Measurements from ENCODE around the gene AAMP. TPM values are rescaled to one million over a fixed set of nuclear protein-coding genes. Genes with fewer than 3 reads are reported as not detected.

The AAMP gene
- total and polyA plus RNA-seq, 2 donors (not counting 3 experiments of a cell fraction or from before 2014, with no cell fraction given) = 69.3 to 84.4 TPM

DNA sequence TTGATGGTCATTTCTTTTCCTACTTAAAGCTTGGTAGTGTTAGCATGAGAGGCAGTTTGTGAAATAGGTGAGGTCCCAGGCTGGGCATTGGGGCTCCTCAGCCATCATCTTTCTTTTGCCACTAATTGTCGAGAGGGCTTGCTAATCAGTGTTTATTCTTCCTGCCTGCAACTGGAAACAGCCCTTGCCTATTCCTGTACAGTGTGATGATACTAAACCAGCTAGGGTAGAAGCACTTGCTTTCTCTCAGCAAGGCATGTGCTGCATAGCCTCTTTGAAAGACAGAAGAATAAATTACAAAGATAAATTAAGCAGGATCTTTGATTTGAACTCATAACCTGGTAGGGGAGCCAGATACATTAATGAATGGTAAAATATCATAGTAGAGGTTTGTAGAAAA, 25.7 kb downstream of the AAMP start:
- BruUV-seq (replicated peaks) = no TSS peak
- Histone ChIP-seq H3K27ac (ENCODE audit: insufficient read depth, low read depth, low read length) (no peak overlapping the region), H3K9me3 (replicated peaks; ENCODE audit: control insufficient read depth, insufficient read depth, low read length) (no peaks in the 10 kb centered on the region), H3K4me3 (replicated peaks in 1 of 3; ENCODE audit: insufficient read depth in 1 of 3, low read depth in 1 of 3, low read length in 3 of 3) (no peak overlapping the region), H3K9ac (replicated peaks; ENCODE audit: extremely low read depth, insufficient read depth, low read length) (no peak overlapping the region), H4K20me1 (replicated peaks; ENCODE audit: control insufficient read depth, extremely low read depth, insufficient read depth, low read length) (peaks cover 3% of the 10 kb centered on the region), H3K79me2 (ENCODE audit: control insufficient read depth, insufficient read depth, low read length) (peaks cover 20% of the 10 kb centered on the region), H3K4me2 (ENCODE audit: insufficient read depth, low read length) (no peak overlapping the region), H3K36me3 (ENCODE audit: control insufficient read depth in 2 of 2, extremely low read depth in 1 of 2, insufficient read depth in 2 of 2, low read length in 2 of 2) (peaks cover 54% of the 10 kb centered on the region in 2 experiments), H3K4me1 (ENCODE audit: control insufficient read depth, extremely low read depth, insufficient read depth, low read length) (no peaks in the 10 kb centered on the region), H2AFZ (ENCODE audit: low read depth, low read length) (no peak overlapping the region), H3K27me3 (ENCODE audit: control insufficient read depth in 2 of 2, insufficient read depth in 2 of 2, low read length in 2 of 2) (no peaks in the 10 kb centered on the region), H3K9me1 (replicated peaks; ENCODE audit: control insufficient read depth, extremely low read depth, insufficient read depth, low read length) (no peaks in the 10 kb centered on the region)
- no peak for TF ChIP-seq JUN (IDR thresholded peaks at IDR 0.05; ENCODE audit: borderline replicate concordance, insufficient read depth, insufficient read length, low read depth)
- TF ChIP-seq, protein P1, sequence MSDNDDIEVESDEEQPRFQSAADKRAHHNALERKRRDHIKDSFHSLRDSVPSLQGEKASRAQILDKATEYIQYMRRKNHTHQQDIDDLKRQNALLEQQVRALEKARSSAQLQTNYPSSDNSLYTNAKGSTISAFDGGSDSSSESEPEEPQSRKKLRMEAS (IDR thresholded peaks at IDR 0.05; ENCODE audit: insufficient read depth, insufficient read length) = no peak
- no peak for TF ChIP-seq MYC (IDR thresholded peaks at IDR 0.05; ENCODE audit: low read depth, low read length)
- no peak for TF ChIP-seq EZH2 (IDR thresholded peaks at IDR 0.05; ENCODE audit: borderline replicate concordance, low read depth, low read length, severe bottlenecking)
- no peak for TF ChIP-seq FOS (IDR thresholded peaks at IDR 0.05; ENCODE audit: borderline replicate concordance, insufficient read depth, low read length)
- DNase-seq (ENCODE audit: low read depth, low spot score) (no peak), FAIRE-seq (no peak)
- dilution Hi-C loops (cut with MboI; ENCODE audit: extremely low pct_ligation_motif_present, low sequenced_read_pairs) (no loop called here), intact Hi-C loops (cut with micrococcal nuclease) (no loop called here)
- ChIA-PET CTCF (no interaction called here), POLR2A (no interaction called here)

DNA sequence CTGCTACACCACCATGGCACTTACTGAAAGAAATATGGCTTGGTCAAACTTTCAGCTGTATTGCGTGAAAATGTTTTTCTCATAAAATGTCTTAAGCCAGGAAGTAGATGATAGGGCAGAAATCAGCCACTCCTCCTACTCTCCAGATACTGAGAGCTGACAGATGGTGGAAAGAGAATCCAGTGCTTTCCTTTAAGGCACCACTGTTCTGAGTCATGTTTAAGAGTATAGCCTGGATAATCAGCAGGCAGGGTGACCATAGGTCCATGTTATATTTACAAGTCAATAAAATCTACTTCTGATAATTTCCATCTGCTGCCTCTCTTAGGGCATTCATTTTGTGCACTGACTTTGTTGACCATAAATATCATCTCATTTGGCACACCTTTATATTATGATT, 31.1 kb downstream of the AAMP start:
- H3K36me3 ChIP-seq (ENCODE audit: control insufficient read depth in 2 of 2, extremely low read depth in 1 of 2, insufficient read depth in 2 of 2, low read length in 2 of 2) = peaks cover 32 to 50% of the 10 kb centered on the region in 2 experiments

More for the DNA sequence above, 31.1 kb downstream of the AAMP start:
- Histone ChIP-seq H3K4me2 (ENCODE audit: insufficient read depth, low read length) (no peak overlapping the region), H4K20me1 (replicated peaks; ENCODE audit: control insufficient read depth, extremely low read depth, insufficient read depth, low read length) (peaks cover 3% of the 10 kb centered on the region), H3K79me2 (ENCODE audit: control insufficient read depth, insufficient read depth, low read length) (peaks cover 30% of the 10 kb centered on the region), H3K9me3 (replicated peaks; ENCODE audit: control insufficient read depth, insufficient read depth, low read length) (no peaks in the 10 kb centered on the region), H3K27me3 (ENCODE audit: control insufficient read depth in 2 of 2, insufficient read depth in 2 of 2, low read length in 2 of 2) (no peaks in the 10 kb centered on the region), H2AFZ (ENCODE audit: low read depth, low read length) (no peak overlapping the region), H3K4me1 (ENCODE audit: control insufficient read depth, extremely low read depth, insufficient read depth, low read length) (no peaks in the 10 kb centered on the region), H3K4me3 (replicated peaks in 1 of 3; ENCODE audit: insufficient read depth in 1 of 3, low read depth in 1 of 3, low read length in 3 of 3) (no peak overlapping the region), H3K27ac (ENCODE audit: insufficient read depth, low read depth, low read length) (no peak overlapping the region), H3K9me1 (replicated peaks; ENCODE audit: control insufficient read depth, extremely low read depth, insufficient read depth, low read length) (no peaks in the 10 kb centered on the region), H3K9ac (replicated peaks; ENCODE audit: extremely low read depth, insufficient read depth, low read length) (no peak overlapping the region)
- ChIA-PET CTCF (no interaction called here), POLR2A (no interaction called here)
- intact Hi-C loops (cut with micrococcal nuclease) (no loop called here), dilution Hi-C loops (cut with MboI; ENCODE audit: extremely low pct_ligation_motif_present, low sequenced_read_pairs) (no loop called here)
- FAIRE-seq (no peak), DNase-seq (ENCODE audit: low read depth, low spot score) (no peak)
- no TSS peak for BruUV-seq (replicated peaks)
- TF ChIP-seq JUN (IDR thresholded peaks at IDR 0.05; ENCODE audit: borderline replicate concordance, insufficient read depth, insufficient read length, low read depth) (no peak), GATA2 (IDR thresholded peaks at IDR 0.05; ENCODE audit: insufficient read depth, insufficient read length, low read depth, low read length) (no peak), EZH2 (IDR thresholded peaks at IDR 0.05; ENCODE audit: borderline replicate concordance, low read depth, low read length, severe bottlenecking) (no peak), MYC (IDR thresholded peaks at IDR 0.05; ENCODE audit: low read depth, low read length) (no peak), FOS (IDR thresholded peaks at IDR 0.05; ENCODE audit: borderline replicate concordance, insufficient read depth, low read length) (no peak), POLR2AphosphoS5 (IDR thresholded peaks at IDR 0.05; ENCODE audit: insufficient read depth, low read depth, low read length) (no peak), POLR2A (IDR thresholded peaks at IDR 0.05; ENCODE audit: low read depth, low read length) (no peak)
- TF ChIP-seq, protein P2, sequence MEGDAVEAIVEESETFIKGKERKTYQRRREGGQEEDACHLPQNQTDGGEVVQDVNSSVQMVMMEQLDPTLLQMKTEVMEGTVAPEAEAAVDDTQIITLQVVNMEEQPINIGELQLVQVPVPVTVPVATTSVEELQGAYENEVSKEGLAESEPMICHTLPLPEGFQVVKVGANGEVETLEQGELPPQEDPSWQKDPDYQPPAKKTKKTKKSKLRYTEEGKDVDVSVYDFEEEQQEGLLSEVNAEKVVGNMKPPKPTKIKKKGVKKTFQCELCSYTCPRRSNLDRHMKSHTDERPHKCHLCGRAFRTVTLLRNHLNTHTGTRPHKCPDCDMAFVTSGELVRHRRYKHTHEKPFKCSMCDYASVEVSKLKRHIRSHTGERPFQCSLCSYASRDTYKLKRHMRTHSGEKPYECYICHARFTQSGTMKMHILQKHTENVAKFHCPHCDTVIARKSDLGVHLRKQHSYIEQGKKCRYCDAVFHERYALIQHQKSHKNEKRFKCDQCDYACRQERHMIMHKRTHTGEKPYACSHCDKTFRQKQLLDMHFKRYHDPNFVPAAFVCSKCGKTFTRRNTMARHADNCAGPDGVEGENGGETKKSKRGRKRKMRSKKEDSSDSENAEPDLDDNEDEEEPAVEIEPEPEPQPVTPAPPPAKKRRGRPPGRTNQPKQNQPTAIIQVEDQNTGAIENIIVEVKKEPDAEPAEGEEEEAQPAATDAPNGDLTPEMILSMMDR (IDR thresholded peaks at IDR 0.05; ENCODE audit: extremely low read depth in 1 of 2, insufficient read depth in 1 of 2, low read depth in 1 of 2, low read length in 2 of 2) = no peak
- TF ChIP-seq, protein P1 (IDR thresholded peaks at IDR 0.05; ENCODE audit: insufficient read depth, insufficient read length) = no peak

All from endothelial cell of umbilical vein (primary cell).